CD8-positive, alpha-beta memory T cell (primary cell): ENCODE results near the gene CDIP1. TPM values are rescaled to one million over a fixed set of nuclear protein-coding genes. Genes with fewer than 3 reads are reported as not detected.

Experiments
- CTCF ChIA-PET: fragments of 350-600 bp; sonication (Branson Sonifier 250); formaldehyde crosslinking; loops from one replicate; lab custom pipeline; 2021; ENCODE audit warnings: antibody characterized with exemption; lab: Charles Lee
- POLR2A ChIA-PET: fragments of 350-600 bp; sonication (Branson Sonifier 250); formaldehyde crosslinking; loops from one replicate; lab custom pipeline; 2021; ENCODE audit warnings: antibody characterized with exemption; lab: Charles Lee
- DNase-seq, 5 donors: peaks; one replicate each; pipeline versions ENCODE4 v3.0.0 to v3.0.0-alpha.2; 2020 to 2022; ENCODE audit warnings: mixed read lengths in 1 of 5
- H3K27ac ChIP-seq: one replicate; pipeline ENCODE4 v1.7.0; 2013; ENCODE audit warnings: low read depth, mild to moderate bottlenecking, low read length, moderate library complexity
- H3K27me3 ChIP-seq: 2 replicates; pipeline ENCODE4 v1.7.0; 2013; ENCODE audit warnings: low read length, mild to moderate bottlenecking; ENCODE audit not compliant: insufficient read depth, poor library complexity, severe bottlenecking
- H3K36me3 ChIP-seq: 2 replicates; pipeline ENCODE4 v1.7.0; 2013; ENCODE audit warnings: mild to moderate bottlenecking, low read length, moderate library complexity; ENCODE audit not compliant: insufficient read depth
- H3K4me1 ChIP-seq: 2 replicates; pipeline ENCODE4 v1.7.0; 2013; ENCODE audit warnings: mild to moderate bottlenecking, low read length, moderate library complexity; ENCODE audit not compliant: insufficient read depth
- H3K4me3 ChIP-seq: 2 replicates; pipeline ENCODE4 v1.7.0; 2013; ENCODE audit warnings: mild to moderate bottlenecking, low read length
- H3K9me3 ChIP-seq: 2 replicates; pipeline ENCODE4 v1.7.0; 2013; ENCODE audit warnings: mild to moderate bottlenecking, low read length
- H3K27ac Mint-ChIP-seq, 8 donors: one replicate each; pipeline ENCODE4 v1.8.0; 2020 to 2021; ENCODE audit warnings: mixed read lengths in 8 of 8, mild to moderate bottlenecking in 6 of 8, inconsistent platforms in 3 of 8, moderate library complexity in 3 of 8
- H3K27me3 Mint-ChIP-seq, 2 donors: one replicate each; pipeline ENCODE4 v1.8.0; 2020 to 2021; ENCODE audit warnings: mixed read lengths in 2 of 2, mild to moderate bottlenecking in 1 of 2, moderate library complexity in 1 of 2
- H3K36me3 Mint-ChIP-seq, 3 donors: one replicate each; pipeline ENCODE4 v1.8.0; 2020 to 2021; ENCODE audit warnings: mixed read lengths in 3 of 3, inconsistent platforms in 1 of 3, mild to moderate bottlenecking in 1 of 3
- H3K4me1 Mint-ChIP-seq, 3 donors: one replicate each; pipeline ENCODE4 v1.8.0; 2020 to 2021; ENCODE audit warnings: mixed read lengths in 3 of 3, inconsistent platforms in 1 of 3, mild to moderate bottlenecking in 1 of 3
- H3K4me3 Mint-ChIP-seq, 7 donors: one replicate each; pipeline ENCODE4 v1.8.0; 2020 to 2021; ENCODE audit warnings: mixed read lengths in 7 of 7, mild to moderate bottlenecking in 6 of 7, moderate library complexity in 4 of 7, inconsistent platforms in 2 of 7
- H3K9me3 Mint-ChIP-seq, 5 donors: one replicate each; pipeline ENCODE4 v1.8.0; 2020 to 2022; ENCODE audit warnings: mixed read lengths in 5 of 5, mild to moderate bottlenecking in 3 of 5, moderate library complexity in 2 of 5, inconsistent platforms in 1 of 5
- polyA plus RNA-seq: library from polyadenylated mRNA; unstranded; fragments of 300-500 nt; fragmentation: Illumina TruSeq; gene quantifications from one replicate; pipeline ENCODE4 v1.2.3, GENCODE V29; 2021
- total RNA-seq, 2 experiments: library from RNA; stranded (reverse); gene quantifications; one replicate each; pipeline ENCODE4 v1.2.3, GENCODE V29; 2021

Gene CDIP1
- total and polyA plus RNA-seq, 3 experiments from 2014 or later = 21.8 to 32.1 (median 28.4) TPM

- Mint-ChIP-seq H3K36me3 (peaks cover 0 to 56% (median 11%) of the 10 kb centered on the region in 3 donors), H3K27me3 (no peaks in the 10 kb centered on the region), H3K4me1 (peaks cover 53 to 66% (median 66%) of the 10 kb centered on the region in 3 donors), H3K4me3 (peak overlapping the region in 4 of 7 donors; percentile 12 to 24 (median 22)), H3K27ac (peak overlapping the region; percentile 1 to 94 (median 76)), H3K9me3 (no peaks in the 10 kb centered on the region)
- no peak overlapping the region for H3K27ac ChIP-seq
- H3K9me3 ChIP-seq = no peaks in the 10 kb centered on the region
- POLR2A ChIA-PET = no interaction called here
- no peaks in the 10 kb centered on the region for H3K27me3 ChIP-seq
- peaks cover 26% of the 10 kb centered on the region for H3K36me3 ChIP-seq
- CTCF ChIA-PET = interaction anchor here (0.7 to 1.7 kb wide), 3 partner anchors 16 to 178 kb away, joined by 3 to 8 read pairs (median 3); no protein-coding TSS in a partner anchor
- DNase-seq = no peak
- H3K4me1 ChIP-seq = peaks cover 54% of the 10 kb centered on the region
- H3K4me3 ChIP-seq = no peak overlapping the region
Measured at GRCh38 chr16:4481963-4482362, 56.6 kb downstream of the CDIP1 start.

- Histone ChIP-seq H3K27ac (no peak overlapping the region), H3K4me1 (peaks cover 50% of the 10 kb centered on the region), H3K4me3 (no peak overlapping the region), H3K9me3 (no peaks in the 10 kb centered on the region), H3K36me3 (peaks cover 26% of the 10 kb centered on the region), H3K27me3 (no peaks in the 10 kb centered on the region)
- peak overlapping the region in 6 of 7 donors; percentile 9 to 50 (median 22) for H3K4me3 Mint-ChIP-seq
- no peaks in the 10 kb centered on the region for H3K27me3 Mint-ChIP-seq
- H3K9me3 Mint-ChIP-seq = no peaks in the 10 kb centered on the region
- no peak for DNase-seq
- H3K36me3 Mint-ChIP-seq = peaks cover 0 to 57% (median 11%) of the 10 kb centered on the region in 3 donors
- peaks cover 50 to 64% (median 63%) of the 10 kb centered on the region in 3 donors for H3K4me1 Mint-ChIP-seq
- CTCF ChIA-PET = interaction anchor here (0.7 to 1.7 kb wide), 3 partner anchors 16 to 178 kb away, joined by 3 to 8 read pairs (median 3); no protein-coding TSS in a partner anchor
- POLR2A ChIA-PET = interaction anchor here (0.7 kb wide), 1 partner anchor 22 kb away, joined by 3 read pairs; no protein-coding TSS in a partner anchor
- H3K27ac Mint-ChIP-seq = peak overlapping the region; percentile 1 to 94 (median 76)
Measured at GRCh38 chr16:4481526-4481925, 57.0 kb downstream of the CDIP1 start.

GRCh38 chr16:4477966-4478365, 60.6 kb downstream of the CDIP1 start:
- Histone ChIP-seq H3K4me3 (peak overlapping the region; percentile 55), H3K9me3 (no peaks in the 10 kb centered on the region), H3K36me3 (peaks cover 8% of the 10 kb centered on the region), H3K27me3 (no peaks in the 10 kb centered on the region), H3K27ac (no peak overlapping the region), H3K4me1 (peaks cover 59% of the 10 kb centered on the region)
- peak overlapping the region; percentile 66 to 97 (median 92) for H3K27ac Mint-ChIP-seq
- DNase-seq = peak in 1 of 5 donors; percentile 33
- ChIA-PET CTCF (interaction anchor here (0.9 to 6.8 kb wide), 14 partner anchors 8 to 146 kb away, joined by 3 to 87 read pairs (median 5); partner anchors contain the start of gene CDIP1), POLR2A (interaction anchor here (0.6 to 5.1 kb wide), 6 partner anchors 10 to 71 kb away, joined by 3 to 42 read pairs (median 6); partner anchors contain the start of gene CDIP1)
- peaks cover 0 to 28% (median 2%) of the 10 kb centered on the region in 3 donors for H3K36me3 Mint-ChIP-seq
- no peaks in the 10 kb centered on the region for H3K27me3 Mint-ChIP-seq
- peaks cover 52 to 65% (median 60%) of the 10 kb centered on the region in 3 donors for H3K4me1 Mint-ChIP-seq
- no peaks in the 10 kb centered on the region for H3K9me3 Mint-ChIP-seq
- H3K4me3 Mint-ChIP-seq = peak overlapping the region; percentile 92 to 99 (median 93)

- Histone ChIP-seq H3K27me3 (no peaks in the 10 kb centered on the region), H3K9me3 (no peaks in the 10 kb centered on the region), H3K4me1 (peaks cover 44% of the 10 kb centered on the region), H3K27ac (peak within 1 kb of the TSS; percentile 85), H3K4me3 (peak within 1 kb of the TSS; percentile 55), H3K36me3 (no peaks in the 10 kb centered on the region)
- Mint-ChIP-seq H3K27me3 (no peaks in the 10 kb centered on the region), H3K4me1 (peaks cover 38 to 58% (median 52%) of the 10 kb centered on the region in 3 donors), H3K27ac (peak within 1 kb of the TSS; percentile 85 to 97 (median 94)), H3K36me3 (peaks cover 0 to 23% (median 2%) of the 10 kb centered on the region in 3 donors), H3K9me3 (no peaks in the 10 kb centered on the region), H3K4me3 (peak within 1 kb of the TSS; percentile 92 to 99 (median 93))
- peak; percentile 87 to 93 (median 91) for DNase-seq
- CTCF ChIA-PET = interaction anchor here (0.7 to 6.8 kb wide), 14 partner anchors 10 to 258 kb away, joined by 3 to 87 read pairs (median 4); partner anchors contain the start of genes ANKS3 and DNAAF8
- POLR2A ChIA-PET = interaction anchor here (0.7 to 5.1 kb wide), 13 partner anchors 10 to 204 kb away, joined by 3 to 42 read pairs (median 4); partner anchors contain the start of genes CDIP1 and CORO7
Measured at GRCh38 chr16:4475880-4476788, 62.4 kb downstream of the CDIP1 start, which contains the start of gene HMOX2. TSS of gene HMOX2 (plus strand) at chr16:4476398. CDS start at chr16:4505525, 29,127 bp downstream.

GRCh38 chr16:4474192-4474961, 64.2 kb downstream of the CDIP1 start, which contains the start of gene NMRAL1:
TSS of gene NMRAL1 (minus strand) at chr16:4474625. CDS start at chr16:4474132, 493 bp downstream.
- Histone ChIP-seq H3K4me3 (peak within 1 kb of the TSS; percentile 68), H3K4me1 (peaks cover 42% of the 10 kb centered on the region), H3K9me3 (no peaks in the 10 kb centered on the region), H3K27ac (peak within 1 kb of the TSS; percentile 69), H3K36me3 (no peaks in the 10 kb centered on the region), H3K27me3 (no peaks in the 10 kb centered on the region)
- H3K36me3 Mint-ChIP-seq = peaks cover 0 to 26% (median 2%) of the 10 kb centered on the region in 3 donors
- H3K27ac Mint-ChIP-seq = peak within 1 kb of the TSS; percentile 63 to 97 (median 88)
- no peaks in the 10 kb centered on the region for H3K9me3 Mint-ChIP-seq
- POLR2A ChIA-PET = interaction anchor here (0.6 to 5.1 kb wide), 5 partner anchors 8 to 117 kb away, joined by 3 to 42 read pairs (median 8); partner anchors contain the start of gene CORO7
- H3K4me3 Mint-ChIP-seq = peak within 1 kb of the TSS; percentile 82 to 99 (median 86)
- H3K4me1 Mint-ChIP-seq = peaks cover 37 to 59% (median 52%) of the 10 kb centered on the region in 3 donors
- peak; percentile 82 to 92 (median 89) for DNase-seq
- CTCF ChIA-PET = interaction anchor here (1.0 to 6.8 kb wide), 5 partner anchors 15 to 141 kb away, joined by 3 to 87 read pairs (median 41); no protein-coding TSS in a partner anchor
- H3K27me3 Mint-ChIP-seq = no peaks in the 10 kb centered on the region

- ChIA-PET POLR2A (interaction anchor here (0.6 to 1.2 kb wide), 3 partner anchors 33 to 505 kb away, joined by 3 to 6 read pairs (median 4); no protein-coding TSS in a partner anchor), CTCF (interaction anchor here (1.0 to 1.7 kb wide), 2 partner anchors 34 to 67 kb away, joined by 3 to 5 read pairs; no protein-coding TSS in a partner anchor)
- Mint-ChIP-seq H3K36me3 (peaks cover 2 to 28% (median 3%) of the 10 kb centered on the region in 3 donors), H3K27ac (peak overlapping the region; percentile 59 to 92 (median 82)), H3K4me3 (peak overlapping the region; percentile 19 to 99 (median 85)), H3K27me3 (no peaks in the 10 kb centered on the region), H3K4me1 (peaks cover 30 to 46% (median 46%) of the 10 kb centered on the region in 3 donors), H3K9me3 (no peaks in the 10 kb centered on the region)
- no peak for DNase-seq
- Histone ChIP-seq H3K9me3 (no peaks in the 10 kb centered on the region), H3K4me1 (peaks cover 27% of the 10 kb centered on the region), H3K27ac (no peak overlapping the region), H3K4me3 (no peak overlapping the region), H3K27me3 (no peaks in the 10 kb centered on the region), H3K36me3 (no peaks in the 10 kb centered on the region)
Measured at GRCh38 chr16:4472880-4473279, 65.7 kb downstream of the CDIP1 start.
